GM23248 (cell line): ENCODE data around the gene TRPC6. TPM values are rescaled to one million over a fixed set of nuclear protein-coding genes. Genes with fewer than 3 reads are reported as not detected.
A peak's percentile ranks its signal among the peaks of the same experiment; 100 is the strongest.

Source experiments
- DNase-seq: peaks from one replicate; pipeline ENCODE4 v3.0.0-alpha.2; 2015
- H2AFZ ChIP-seq: fragments of 200-600 bp; sonication (generic); 2 replicates; pipeline ENCODE4 v1.6.1; 2016; ENCODE audit warnings: antibody characterized with exemption
- H3F3A ChIP-seq: fragments of 200-600 bp; sonication (generic); 2 replicates; pipeline ENCODE4 v1.6.1; 2016; ENCODE audit warnings: mild to moderate bottlenecking, antibody characterized with exemption, mixed run types; ENCODE audit not compliant: insufficient read depth
- H3K27ac ChIP-seq: fragments of 200-600 bp; sonication (generic); 2 replicates; pipeline ENCODE4 v1.5.1; 2016; ENCODE audit warnings: mild to moderate bottlenecking
- H3K27me3 ChIP-seq: fragments of 200-600 bp; sonication (generic); replicated peaks from 2 replicates; pipeline ENCODE4 v1.6.1; 2016; ENCODE audit warnings: mild to moderate bottlenecking; ENCODE audit not compliant: insufficient read depth
- H3K36me3 ChIP-seq: fragments of 200-600 bp; sonication (generic); 2 replicates; pipeline ENCODE4 v1.6.1; 2016; ENCODE audit warnings: low read depth, mild to moderate bottlenecking
- H3K4me1 ChIP-seq: fragments of 200-600 bp; sonication (generic); 2 replicates; pipeline ENCODE4 v1.6.1; 2016; ENCODE audit warnings: mild to moderate bottlenecking; ENCODE audit not compliant: insufficient read depth
- H3K4me2 ChIP-seq: fragments of 200-600 bp; sonication (generic); one replicate; pipeline ENCODE4 v1.6.1; 2016; ENCODE audit warnings: mild to moderate bottlenecking; ENCODE audit not compliant: unreplicated experiment
- H3K4me3 ChIP-seq: fragments of 200-600 bp; sonication (generic); 2 replicates; pipeline ENCODE4 v1.5.1; 2016; ENCODE audit warnings: mild to moderate bottlenecking
- H3K79me2 ChIP-seq: fragments of 200-600 bp; sonication (generic); 2 replicates; pipeline ENCODE4 v1.6.1; 2016; ENCODE audit warnings: mild to moderate bottlenecking; ENCODE audit not compliant: insufficient read depth
- H3K9ac ChIP-seq: fragments of 200-600 bp; sonication (generic); 2 replicates; pipeline ENCODE4 v1.6.1; 2016; ENCODE audit warnings: mild to moderate bottlenecking
- H3K9me2 ChIP-seq: fragments of 200-600 bp; sonication (generic); 2 replicates; pipeline ENCODE4 v1.6.1; 2016; ENCODE audit warnings: mixed run types, mild to moderate bottlenecking, moderate library complexity; ENCODE audit not compliant: insufficient read depth
- H3K9me3 ChIP-seq: fragments of 200-600 bp; sonication (generic); one replicate; pipeline ENCODE4 v1.6.1; 2017; ENCODE audit warnings: low read depth
- H4K20me1 ChIP-seq: fragments of 200-600 bp; sonication (generic); 2 replicates; pipeline ENCODE4 v1.6.0; 2016; ENCODE audit not compliant: insufficient read depth
- EZH2 ChIP-seq: fragments of 200-600 bp; sonication (generic); IDR thresholded peaks from 2 replicates; pipeline ENCODE4 v1.6.1; 2018; ENCODE audit warnings: antibody characterized with exemption, mild to moderate bottlenecking; ENCODE audit not compliant: insufficient read depth, poor library complexity, severe bottlenecking
- EZH2phosphoT487 ChIP-seq: fragments of 200-600 bp; sonication (generic); IDR thresholded peaks from 2 replicates; pipeline ENCODE4 v1.6.1; 2018; ENCODE audit warnings: antibody characterized with exemption, moderate library complexity, mild to moderate bottlenecking, low read depth; ENCODE audit not compliant: insufficient read depth
- WGBS, 2 experiments: methylation state at CpG; one replicate each; pipeline ENCODE4 v1.1.6; 2015 to 2017; ENCODE audit warnings: low lambda C conversion rate in 2 of 2, low coverage in 1 of 2; ENCODE audit errors: missing lambda C conversion rate in 2 of 2; 5-methylcytosine and 5-hydroxymethylcytosine counted together
- in situ Hi-C: fragments of 300-500 bp; cut with MboI; formaldehyde crosslinking; loops from 2 replicates; pipeline ENCODE4 v1.15.0; 2020
- polyA plus RNA-seq: library from polyadenylated mRNA; unstranded; fragments of >200 nt; fragmentation: Nextera tagmentation; extraction: Ambion mirVana; gene quantifications from 2 replicates; pipeline ENCODE4 v1.2.1, GENCODE V29; 2016
- total RNA-seq: library from RNA; depleted of rRNA; stranded (reverse); fragments of >200 nt; shearing (Covaris generic); gene quantifications from 2 replicates; pipeline ENCODE4 v1.2.3, GENCODE V29; 2014

Gene TRPC6
- total and polyA plus RNA-seq, 2 experiments from 2014 or later: 0.11 to 0.16 TPM

DNA sequence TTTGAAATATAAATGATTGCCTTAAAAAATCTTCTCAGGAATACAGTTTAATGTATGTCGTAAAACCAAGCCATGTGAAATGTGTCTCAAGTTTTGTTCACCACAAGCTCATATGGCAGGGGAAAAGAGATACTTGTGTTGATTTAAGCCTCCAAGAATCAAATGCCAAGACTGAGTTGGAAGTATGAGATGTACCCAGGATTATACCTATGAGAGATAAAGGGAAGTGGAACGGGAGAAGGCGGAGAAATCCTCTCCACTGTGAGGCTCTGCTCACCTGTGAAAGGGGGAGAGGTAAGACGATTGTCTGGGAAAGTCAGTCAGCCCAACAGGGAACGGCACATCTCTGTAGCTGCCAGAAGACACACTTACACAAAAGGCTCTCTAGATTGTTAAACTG is 124.8 kb downstream of the TRPC6 start:
- H3K9me3 ChIP-seq: no peaks in the 10 kb centered on the region
- DNase-seq: no peak
- TF ChIP-seq EZH2 (no peak), EZH2phosphoT487 (no peak)
- H4K20me1 ChIP-seq: no peaks in the 10 kb centered on the region
- no peak overlapping the region for H2AFZ ChIP-seq
- H3K27ac ChIP-seq: no peak overlapping the region
- no peaks in the 10 kb centered on the region for H3K36me3 ChIP-seq
- H3F3A ChIP-seq: peaks cover 6% of the 10 kb centered on the region; the same call in 1 of the 2 replicates
- peaks cover 17% of the 10 kb centered on the region for H3K4me1 ChIP-seq
- H3K9me2 ChIP-seq: no peaks in the 10 kb centered on the region
- no peak overlapping the region for H3K4me3 ChIP-seq
- no peak overlapping the region for H3K9ac ChIP-seq
- no peaks in the 10 kb centered on the region for H3K79me2 ChIP-seq
- no peaks in the 10 kb centered on the region for H3K27me3 ChIP-seq
- WGBS, 2 experiments: 93 to 94% methylated on average over 5 of the region's 5 CpGs
- in situ Hi-C loops: no loop called here
- no peak overlapping the region for H3K4me2 ChIP-seq

GRCh38 chr11:101458161-101458560 is 125.6 kb downstream of the TRPC6 start:
- TF ChIP-seq EZH2 (no peak), EZH2phosphoT487 (no peak)
- H3K27ac ChIP-seq: no peak overlapping the region
- no peaks in the 10 kb centered on the region for H3K79me2 ChIP-seq
- H3K36me3 ChIP-seq: no peaks in the 10 kb centered on the region
- peak; percentile 81 for DNase-seq
- H3K9ac ChIP-seq: no peak overlapping the region
- in situ Hi-C loops: no loop called here
- peaks cover 24% of the 10 kb centered on the region for H3K4me1 ChIP-seq
- 0 out of 2 replicates have a peak overlapping the region, but pooled peaks have one; percentile 36 for H2AFZ ChIP-seq
- WGBS, 2 experiments: 8% methylated on average over 3 of the region's 3 CpGs
- peak overlapping the region; percentile 32 for H3K4me2 ChIP-seq
- no peaks in the 10 kb centered on the region for H3K9me2 ChIP-seq
- no peaks in the 10 kb centered on the region for H4K20me1 ChIP-seq
- peaks cover 6% of the 10 kb centered on the region; the same call in 1 of the 2 replicates for H3F3A ChIP-seq
- H3K9me3 ChIP-seq: no peaks in the 10 kb centered on the region
- no peaks in the 10 kb centered on the region for H3K27me3 ChIP-seq
- no peak overlapping the region for H3K4me3 ChIP-seq

DNA sequence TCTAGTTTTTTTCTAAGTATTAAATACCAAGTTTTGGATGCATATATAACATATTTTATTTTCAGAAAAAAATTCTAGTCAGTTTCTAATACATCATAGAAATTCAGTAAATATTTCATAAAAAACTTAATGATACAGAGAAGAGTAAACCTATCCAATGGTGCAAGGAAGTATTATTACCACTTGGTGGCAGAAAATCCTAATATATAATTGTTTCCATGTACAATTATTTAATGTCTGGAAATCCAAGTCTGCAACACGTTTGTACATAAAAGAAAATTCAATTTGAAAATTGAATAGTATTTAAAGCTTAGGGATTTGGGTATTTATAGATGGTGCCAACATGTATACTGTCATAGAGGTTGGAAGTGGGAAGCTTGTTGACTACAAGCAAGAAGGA is 127.0 kb downstream of the TRPC6 start:
- TF ChIP-seq EZH2: no peak
- TF ChIP-seq EZH2phosphoT487: no peak
- no peaks in the 10 kb centered on the region for H3K36me3 ChIP-seq
- no peaks in the 10 kb centered on the region for H3K9me2 ChIP-seq
- H3K4me3 ChIP-seq: no peak overlapping the region
- H3K9me3 ChIP-seq: no peaks in the 10 kb centered on the region
- no peaks in the 10 kb centered on the region for H4K20me1 ChIP-seq
- no peak overlapping the region for H3K4me2 ChIP-seq
- no peaks in the 10 kb centered on the region for H3K79me2 ChIP-seq
- peak; percentile 67 for DNase-seq
- no peaks in the 10 kb centered on the region for H3K27me3 ChIP-seq
- H2AFZ ChIP-seq: no peak overlapping the region
- 0% methylated on average over 1 of the region's 1 CpG for WGBS, 2 experiments
- H3K27ac ChIP-seq: no peak overlapping the region
- peaks cover 24% of the 10 kb centered on the region for H3K4me1 ChIP-seq
- in situ Hi-C loops: no loop called here
- H3K9ac ChIP-seq: no peak overlapping the region
- H3F3A ChIP-seq: peaks cover 6% of the 10 kb centered on the region; the same call in 1 of the 2 replicates

DNA sequence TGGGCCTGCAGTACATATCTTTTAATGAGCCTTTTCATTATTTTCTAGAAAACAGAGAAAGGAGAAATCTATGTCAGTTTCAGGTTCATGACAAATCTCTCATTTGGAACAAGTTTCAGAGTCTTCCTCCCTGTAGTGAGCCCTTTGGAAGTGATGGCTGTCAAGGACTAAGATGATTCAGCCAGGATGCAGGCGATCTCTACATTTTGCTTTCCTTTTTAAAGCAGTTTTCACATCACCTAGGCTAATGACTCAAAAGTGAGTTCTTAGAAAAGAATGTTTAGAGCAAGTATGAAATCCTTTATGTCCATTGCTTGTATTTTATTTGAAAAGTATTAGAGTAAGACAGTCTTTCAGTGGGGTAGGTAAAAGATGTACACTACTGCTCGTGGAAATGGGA is 130.1 kb downstream of the TRPC6 start:
- in situ Hi-C loops: no loop called here

GRCh38 chr11:101448881-101449442 is 134.8 kb downstream of the TRPC6 start:
- H3F3A ChIP-seq: peaks cover 37% of the 10 kb centered on the region
- H2AFZ ChIP-seq: no peak overlapping the region
- no peaks in the 10 kb centered on the region for H3K9me3 ChIP-seq
- WGBS, 2 experiments: 94 to 97% methylated on average over 5 of the region's 5 CpGs
- H3K79me2 ChIP-seq: no peaks in the 10 kb centered on the region
- no peaks in the 10 kb centered on the region for H3K36me3 ChIP-seq
- TF ChIP-seq EZH2phosphoT487 (no peak), EZH2 (no peak)
- no peak overlapping the region for H3K9ac ChIP-seq
- peaks cover 47% of the 10 kb centered on the region for H3K4me1 ChIP-seq
- H3K4me2 ChIP-seq: no peak overlapping the region
- no peaks in the 10 kb centered on the region for H3K27me3 ChIP-seq
- peak; percentile 20 for DNase-seq
- no peaks in the 10 kb centered on the region for H3K9me2 ChIP-seq
- H3K4me3 ChIP-seq: no peak overlapping the region
- H4K20me1 ChIP-seq: no peaks in the 10 kb centered on the region
- no peak overlapping the region for H3K27ac ChIP-seq
- in situ Hi-C loops: loop anchor here (10.0 to 25.0 kb wide), 2 partner anchors 396 to 563 kb away; no protein-coding TSS in a partner anchor

More for the DNA sequence above, 130.1 kb downstream of the TRPC6 start:
- 44 to 46% methylated on average over 2 of the region's 2 CpGs for WGBS, 2 experiments
- Histone ChIP-seq H2AFZ (0 out of 2 replicates have a peak overlapping the region, but pooled peaks have one; percentile 20), H3K9me2 (no peaks in the 10 kb centered on the region), H3K9ac (no peak overlapping the region), H3K27me3 (no peaks in the 10 kb centered on the region), H3K27ac (no peak overlapping the region), H3K4me3 (no peak overlapping the region), H3K36me3 (no peaks in the 10 kb centered on the region), H3K4me2 (peak overlapping the region; percentile 19), H3K4me1 (peaks cover 22% of the 10 kb centered on the region), H3F3A (peaks cover 5% of the 10 kb centered on the region; the same call in 1 of the 2 replicates), H3K79me2 (no peaks in the 10 kb centered on the region), H3K9me3 (no peaks in the 10 kb centered on the region), H4K20me1 (no peaks in the 10 kb centered on the region)
- peak; percentile 67 for DNase-seq
- TF ChIP-seq EZH2phosphoT487: no peak
- TF ChIP-seq EZH2: no peak
